SU-DHL-6 (cell line): Measurements from ENCODE around the gene SPTBN1.

Source experiments
- H2AFZ ChIP-seq: fragments of 200-600 bp; sonication (generic); 2 replicates; pipeline ENCODE4 v1.6.1; 2014; ENCODE audit warnings: low read depth, mild to moderate bottlenecking, moderate library complexity, mixed read lengths, antibody characterized with exemption, low read length; ENCODE audit not compliant: severe bottlenecking
- H3F3A ChIP-seq: fragments of 200-600 bp; shearing (Covaris generic); 2 replicates; pipeline ENCODE4 v1.6.0; 2016; ENCODE audit warnings: antibody characterized with exemption, mild to moderate bottlenecking; ENCODE audit not compliant: insufficient read depth
- H3K27ac ChIP-seq: fragments of 200-600 bp; sonication (generic); 2 replicates; pipeline ENCODE4 v1.5.1; 2016; ENCODE audit warnings: low read depth, mild to moderate bottlenecking, low read length, moderate library complexity, mixed read lengths
- H3K27me3 ChIP-seq: fragments of 200-600 bp; sonication (generic), shearing (Covaris generic); 2 replicates; pipeline ENCODE4 v1.6.0; 2014; ENCODE audit warnings: mild to moderate bottlenecking, low read length
- H3K36me3 ChIP-seq: fragments of 200-600 bp; sonication (generic); 2 replicates; pipeline ENCODE4 v1.6.1; 2014; ENCODE audit warnings: mild to moderate bottlenecking, low read length, mixed read lengths
- H3K4me2 ChIP-seq: fragments of 300-600, 200-600 bp; shearing (Covaris generic), sonication (generic); 2 replicates; pipeline ENCODE4 v1.6.0; 2014; ENCODE audit warnings: low read length, low read depth, mild to moderate bottlenecking; ENCODE audit not compliant: poor library complexity, severe bottlenecking
- H3K4me3 ChIP-seq: fragments of 200-600 bp; sonication (generic); 2 replicates; pipeline ENCODE4 v1.5.1; 2014; ENCODE audit warnings: antibody characterized with exemption, low read length, mild to moderate bottlenecking, mixed read lengths; ENCODE audit not compliant: insufficient read depth, poor library complexity, severe bottlenecking
- H3K79me2 ChIP-seq: fragments of 200-600 bp; sonication (generic); 2 replicates; pipeline ENCODE4 v1.6.1; 2014; ENCODE audit warnings: mild to moderate bottlenecking, low read length, moderate library complexity; ENCODE audit not compliant: insufficient read depth
- H3K9ac ChIP-seq: fragments of 200-600 bp; sonication (generic); 2 replicates; pipeline ENCODE4 v1.7.0; 2014; ENCODE audit warnings: mild to moderate bottlenecking, low read length
- H3K9me2 ChIP-seq: fragments of 200-600 bp; sonication (generic); replicated peaks from 2 replicates; pipeline ENCODE4 v1.6.1; 2014; ENCODE audit warnings: low read length; ENCODE audit not compliant: insufficient read depth
- H3K9me3 ChIP-seq: fragments of 200-600 bp; sonication (generic); 2 replicates; pipeline ENCODE4 v1.6.1; 2014; ENCODE audit warnings: low read length, mixed read lengths; ENCODE audit not compliant: insufficient read depth
- H4K20me1 ChIP-seq: fragments of 200-600 bp; sonication (generic); 2 replicates; pipeline ENCODE4 v1.6.1; 2014; ENCODE audit warnings: low read depth, mild to moderate bottlenecking, antibody characterized with exemption, low read length, moderate library complexity, mixed read lengths
- CTCF ChIP-seq: fragments of 200-600 bp; sonication (generic); IDR thresholded peaks from one replicate; pipeline ENCODE4 v1.5.1; 2017; ENCODE audit warnings: antibody characterized with exemption, mild to moderate bottlenecking, low read length, moderate library complexity; ENCODE audit not compliant: insufficient read depth, poor library complexity, severe bottlenecking
- EZH2phosphoT487 ChIP-seq: fragments of 200-600 bp; sonication (generic), shearing (Covaris generic); conservative IDR thresholded peaks from 2 replicates; pipeline ENCODE4 v1.6.1; 2018; ENCODE audit warnings: mild to moderate bottlenecking, antibody characterized with exemption, low read length, moderate library complexity, mixed read lengths

Gene SPTBN1

GRCh38 chr2:54626131-54626530 is 170.0 kb downstream of the SPTBN1 start:
- Histone ChIP-seq H3K79me2 (no peaks in the 10 kb centered on the region), H4K20me1 (no peaks in the 10 kb centered on the region), H3K4me2 (no peak overlapping the region), H3K9me3 (no peaks in the 10 kb centered on the region), H3K36me3 (no peaks in the 10 kb centered on the region), H3K9ac (no peak overlapping the region), H3K27me3 (no peaks in the 10 kb centered on the region), H3K27ac (no peak overlapping the region), H2AFZ (no peak overlapping the region), H3F3A (no peaks in the 10 kb centered on the region), H3K4me3 (no peak overlapping the region), H3K9me2 (no peaks in the 10 kb centered on the region)
- TF ChIP-seq EZH2phosphoT487: no peak
- TF ChIP-seq CTCF: no peak

GRCh38 chr2:54626884-54627283 is 170.8 kb downstream of the SPTBN1 start:
- Histone ChIP-seq H2AFZ (no peak overlapping the region), H3K4me3 (no peak overlapping the region), H4K20me1 (no peaks in the 10 kb centered on the region), H3K9me2 (no peaks in the 10 kb centered on the region), H3K27me3 (no peaks in the 10 kb centered on the region), H3K27ac (no peak overlapping the region), H3K36me3 (no peaks in the 10 kb centered on the region), H3K9me3 (no peaks in the 10 kb centered on the region), H3K9ac (no peak overlapping the region), H3K79me2 (no peaks in the 10 kb centered on the region), H3F3A (no peaks in the 10 kb centered on the region), H3K4me2 (no peak overlapping the region)
- TF ChIP-seq EZH2phosphoT487: no peak
- no peak for TF ChIP-seq CTCF

GRCh38 chr2:54627973-54628372 is 171.8 kb downstream of the SPTBN1 start:
- Histone ChIP-seq H3K4me2 (no peak overlapping the region), H2AFZ (no peak overlapping the region), H3K9ac (no peak overlapping the region), H3K9me2 (no peaks in the 10 kb centered on the region), H3K27me3 (no peaks in the 10 kb centered on the region), H4K20me1 (no peaks in the 10 kb centered on the region), H3K27ac (no peak overlapping the region), H3K36me3 (no peaks in the 10 kb centered on the region), H3K4me3 (no peak overlapping the region), H3F3A (no peaks in the 10 kb centered on the region), H3K9me3 (no peaks in the 10 kb centered on the region), H3K79me2 (no peaks in the 10 kb centered on the region)
- TF ChIP-seq EZH2phosphoT487: no peak
- no peak for TF ChIP-seq CTCF

- Histone ChIP-seq H3K27ac (no peak overlapping the region), H3K9me2 (no peaks in the 10 kb centered on the region), H3F3A (no peaks in the 10 kb centered on the region), H3K36me3 (no peaks in the 10 kb centered on the region), H4K20me1 (no peaks in the 10 kb centered on the region), H3K4me3 (no peak overlapping the region), H3K9ac (no peak overlapping the region), H3K9me3 (no peaks in the 10 kb centered on the region), H3K79me2 (no peaks in the 10 kb centered on the region), H2AFZ (no peak overlapping the region), H3K27me3 (no peaks in the 10 kb centered on the region), H3K4me2 (no peak overlapping the region)
- TF ChIP-seq EZH2phosphoT487: no peak
- no peak for TF ChIP-seq CTCF
These were observed 172.3 kb downstream of the SPTBN1 start for GRCh38 chr2:54628418-54628817.
